A549 (cell line): ENCODE measurements around the gene ATP5ME.
"Not testable (repeated sequence)": the region's sequence is repeated elsewhere in the genome, so short reads cannot be mapped to it uniquely, and the experiment has no call there.

Source experiments
- BHLHE40 ChIP-seq: IDR thresholded peaks from 2 replicates; pipeline ENCODE4 v1.6.1; 2012; ENCODE audit warnings: low read depth, low read length, inconsistent platforms
- CHD2 ChIP-seq: fragments of 150-350 bp; IDR thresholded peaks from 2 replicates; pipeline ENCODE4 v1.6.1; 2014; ENCODE audit warnings: low read length; ENCODE audit not compliant: partially characterized antibody
- CHD4 ChIP-seq: fragments of 200-600 bp; sonication (generic); IDR thresholded peaks from 2 replicates; pipeline ENCODE4 v1.6.1; 2016; ENCODE audit warnings: antibody characterized with exemption, mild to moderate bottlenecking, borderline replicate concordance
- EHMT2 ChIP-seq: fragments of 200-600 bp; sonication (generic); IDR thresholded peaks from 2 replicates; pipeline ENCODE4 v1.6.1; 2016; ENCODE audit warnings: antibody characterized with exemption, low read depth, mild to moderate bottlenecking, moderate library complexity
- FOXS1 ChIP-seq: fragments of 250-450 bp; sonication (Bioruptor Pico); IDR thresholded peaks from 2 replicates; pipeline ENCODE4 v1.5.0; 2020; ENCODE audit warnings: mild to moderate bottlenecking, moderate library complexity
- HOXB5 ChIP-seq: fragments of 250-450 bp; sonication (Bioruptor Pico); IDR thresholded peaks from 2 replicates; pipeline ENCODE4 v1.5.0; 2020; ENCODE audit warnings: mild to moderate bottlenecking, moderate library complexity
- MYC ChIP-seq: IDR thresholded peaks from 2 replicates; pipeline ENCODE4 v1.6.1; 2012; ENCODE audit warnings: mild to moderate bottlenecking, inconsistent platforms, low read length, improper control_type of control experiment, borderline replicate concordance
- POLR2A ChIP-seq: IDR thresholded peaks from 2 replicates; pipeline ENCODE4 v1.6.1; 2012; ENCODE audit warnings: mild to moderate bottlenecking, low read length
- POLR2AphosphoS2 ChIP-seq: conservative IDR thresholded peaks from 2 replicates; pipeline ENCODE4 v1.6.1; 2012; ENCODE audit warnings: low read length, improper control_type of control experiment, inconsistent platforms
- RAD21 ChIP-seq, 2 experiments: fragments of >200 bp in 1 of 2; sonication (Bioruptor Twin) in 1 of 2; formaldehyde crosslinking in 1 of 2; IDR thresholded peaks in 1 of 2; conservative IDR thresholded peaks in 1 of 2; 2 replicates in 1 of 2; 3 replicates in 1 of 2; pipeline ENCODE4 v1.6.1; 2012 to 2018; ENCODE audit warnings: inconsistent platforms in 1 of 2
- SMC3 ChIP-seq: fragments of >200 bp; sonication (Bioruptor Twin); formaldehyde crosslinking; IDR thresholded peaks from 3 replicates; pipeline ENCODE4 v1.6.1; 2018; ENCODE audit warnings: inconsistent platforms
- ZSCAN20 ChIP-seq: fragments of 250-450 bp; sonication (Bioruptor Pico); IDR thresholded peaks from 2 replicates; pipeline ENCODE4 v1.8.0; 2022; ENCODE audit warnings: mild to moderate bottlenecking, moderate library complexity
- TF ChIP-seq, protein P1 (sequence below): fragments of >200 bp; sonication (Bioruptor Twin); formaldehyde crosslinking; IDR thresholded peaks from 3 replicates; pipeline ENCODE4 v1.5.1; 2016
- TF ChIP-seq, protein P2 (sequence below): fragments of 200-600 bp; sonication (generic); IDR thresholded peaks from 2 replicates; pipeline ENCODE4 v1.6.1; 2016; ENCODE audit warnings: antibody characterized with exemption, mild to moderate bottlenecking, moderate library complexity

DNA sequence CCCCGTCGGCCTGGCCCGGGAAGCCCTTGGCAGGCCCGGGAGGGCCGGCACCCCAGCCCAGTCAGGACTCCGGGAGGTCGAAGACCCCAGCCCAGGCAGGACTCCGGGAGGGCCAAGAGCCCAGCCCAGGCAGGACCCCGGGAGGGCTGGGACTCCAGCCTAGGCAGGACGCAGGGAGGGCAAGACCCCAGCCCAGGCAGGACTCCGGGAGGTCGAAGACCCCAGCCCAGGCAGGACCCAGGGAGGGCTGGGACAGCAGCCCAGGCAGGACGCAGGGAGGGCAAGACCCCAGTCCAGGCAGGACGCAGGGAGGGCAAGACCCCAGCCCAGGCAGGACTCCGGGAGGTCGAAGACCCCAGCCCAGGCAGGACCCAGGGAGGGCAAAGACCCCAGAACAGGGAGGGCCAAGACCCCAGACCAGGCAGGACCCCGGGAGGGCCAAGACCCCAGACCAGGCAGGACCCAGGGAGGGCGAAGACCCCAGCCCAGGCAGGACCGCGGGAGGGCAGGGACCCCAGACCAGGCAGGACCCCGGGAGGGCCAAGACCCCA, 32.1 kb upstream of the ATP5ME start:
- TF ChIP-seq FOXS1 (CRISPR knock-in tag); POLR2A; CHD2; CHD4; EHMT2; RAD21 (conservative IDR thresholded peaks at IDR 0.05 in 1 of 2, IDR thresholded peaks at IDR 0.05 in 1 of 2); SMC3; POLR2AphosphoS2; MYC; BHLHE40; HOXB5 (CRISPR knock-in tag); ZSCAN20: not testable (repeated sequence)
- TF ChIP-seq, protein P1, sequence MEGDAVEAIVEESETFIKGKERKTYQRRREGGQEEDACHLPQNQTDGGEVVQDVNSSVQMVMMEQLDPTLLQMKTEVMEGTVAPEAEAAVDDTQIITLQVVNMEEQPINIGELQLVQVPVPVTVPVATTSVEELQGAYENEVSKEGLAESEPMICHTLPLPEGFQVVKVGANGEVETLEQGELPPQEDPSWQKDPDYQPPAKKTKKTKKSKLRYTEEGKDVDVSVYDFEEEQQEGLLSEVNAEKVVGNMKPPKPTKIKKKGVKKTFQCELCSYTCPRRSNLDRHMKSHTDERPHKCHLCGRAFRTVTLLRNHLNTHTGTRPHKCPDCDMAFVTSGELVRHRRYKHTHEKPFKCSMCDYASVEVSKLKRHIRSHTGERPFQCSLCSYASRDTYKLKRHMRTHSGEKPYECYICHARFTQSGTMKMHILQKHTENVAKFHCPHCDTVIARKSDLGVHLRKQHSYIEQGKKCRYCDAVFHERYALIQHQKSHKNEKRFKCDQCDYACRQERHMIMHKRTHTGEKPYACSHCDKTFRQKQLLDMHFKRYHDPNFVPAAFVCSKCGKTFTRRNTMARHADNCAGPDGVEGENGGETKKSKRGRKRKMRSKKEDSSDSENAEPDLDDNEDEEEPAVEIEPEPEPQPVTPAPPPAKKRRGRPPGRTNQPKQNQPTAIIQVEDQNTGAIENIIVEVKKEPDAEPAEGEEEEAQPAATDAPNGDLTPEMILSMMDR, result not testable (repeated sequence)
- TF ChIP-seq, protein P2, sequence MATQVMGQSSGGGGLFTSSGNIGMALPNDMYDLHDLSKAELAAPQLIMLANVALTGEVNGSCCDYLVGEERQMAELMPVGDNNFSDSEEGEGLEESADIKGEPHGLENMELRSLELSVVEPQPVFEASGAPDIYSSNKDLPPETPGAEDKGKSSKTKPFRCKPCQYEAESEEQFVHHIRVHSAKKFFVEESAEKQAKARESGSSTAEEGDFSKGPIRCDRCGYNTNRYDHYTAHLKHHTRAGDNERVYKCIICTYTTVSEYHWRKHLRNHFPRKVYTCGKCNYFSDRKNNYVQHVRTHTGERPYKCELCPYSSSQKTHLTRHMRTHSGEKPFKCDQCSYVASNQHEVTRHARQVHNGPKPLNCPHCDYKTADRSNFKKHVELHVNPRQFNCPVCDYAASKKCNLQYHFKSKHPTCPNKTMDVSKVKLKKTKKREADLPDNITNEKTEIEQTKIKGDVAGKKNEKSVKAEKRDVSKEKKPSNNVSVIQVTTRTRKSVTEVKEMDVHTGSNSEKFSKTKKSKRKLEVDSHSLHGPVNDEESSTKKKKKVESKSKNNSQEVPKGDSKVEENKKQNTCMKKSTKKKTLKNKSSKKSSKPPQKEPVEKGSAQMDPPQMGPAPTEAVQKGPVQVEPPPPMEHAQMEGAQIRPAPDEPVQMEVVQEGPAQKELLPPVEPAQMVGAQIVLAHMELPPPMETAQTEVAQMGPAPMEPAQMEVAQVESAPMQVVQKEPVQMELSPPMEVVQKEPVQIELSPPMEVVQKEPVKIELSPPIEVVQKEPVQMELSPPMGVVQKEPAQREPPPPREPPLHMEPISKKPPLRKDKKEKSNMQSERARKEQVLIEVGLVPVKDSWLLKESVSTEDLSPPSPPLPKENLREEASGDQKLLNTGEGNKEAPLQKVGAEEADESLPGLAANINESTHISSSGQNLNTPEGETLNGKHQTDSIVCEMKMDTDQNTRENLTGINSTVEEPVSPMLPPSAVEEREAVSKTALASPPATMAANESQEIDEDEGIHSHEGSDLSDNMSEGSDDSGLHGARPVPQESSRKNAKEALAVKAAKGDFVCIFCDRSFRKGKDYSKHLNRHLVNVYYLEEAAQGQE, result not testable (repeated sequence)
